Renal pelvis (tissue), 4 donors: ENCODE results near the gene SNRNP70. TPM values are rescaled to one million over a fixed set of nuclear protein-coding genes. Genes with fewer than 3 reads are reported as not detected.
"Not testable (repeated sequence)": the region's sequence is repeated elsewhere in the genome, so short reads cannot be mapped to it uniquely, and the experiment has no call there.

Experiments
- DNase-seq: peaks from one replicate; pipeline ENCODE4 v3.0.0-alpha.2; 2013
- polyA plus RNA-seq, 3 donors: library from polyadenylated mRNA; unstranded; fragments of 120-200 nt; gene quantifications; one replicate each; pipeline ENCODE4 v1.2.1, GENCODE V29; 2013; ENCODE audit not compliant: insufficient read length in 3 of 3

Gene SNRNP70
- polyA plus RNA-seq, 3 donors = 322 to 406 (median 393) TPM

DNA sequence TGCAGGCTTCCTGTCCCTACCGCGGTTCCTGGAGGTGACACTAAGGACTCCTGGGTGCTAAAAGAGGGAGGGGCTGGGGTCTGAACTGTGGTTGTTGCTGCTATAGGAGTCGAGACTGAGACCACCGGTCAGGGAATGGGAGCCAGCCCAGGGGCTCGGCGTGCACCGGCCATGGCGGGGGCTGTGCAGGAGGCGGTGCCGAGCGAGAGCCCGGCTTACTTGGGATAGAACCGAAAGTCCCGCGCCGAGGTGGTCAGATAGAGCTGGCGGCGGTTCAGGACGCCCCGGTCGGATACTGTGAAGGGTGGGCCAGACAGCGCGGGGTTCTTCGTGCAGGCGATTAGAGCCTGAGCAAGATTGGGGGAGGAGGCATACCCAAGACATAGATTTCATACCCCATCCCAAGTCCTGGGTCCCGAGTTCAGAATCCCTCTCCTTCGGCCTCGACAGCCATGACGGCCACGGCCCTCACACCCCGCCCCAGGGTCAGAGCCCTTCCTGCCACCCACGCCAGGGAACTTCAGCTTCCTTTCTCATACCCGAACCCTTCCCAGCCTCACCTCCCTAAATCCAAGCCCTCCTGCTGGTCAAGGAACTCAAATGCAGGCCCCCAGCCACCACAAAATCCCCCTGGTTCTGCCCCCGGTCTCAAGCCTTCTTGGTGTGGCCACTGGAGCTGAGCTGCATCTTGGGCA is 28.2 kb upstream of the SNRNP70 start:
- DNase-seq = not testable (repeated sequence)

DNA sequence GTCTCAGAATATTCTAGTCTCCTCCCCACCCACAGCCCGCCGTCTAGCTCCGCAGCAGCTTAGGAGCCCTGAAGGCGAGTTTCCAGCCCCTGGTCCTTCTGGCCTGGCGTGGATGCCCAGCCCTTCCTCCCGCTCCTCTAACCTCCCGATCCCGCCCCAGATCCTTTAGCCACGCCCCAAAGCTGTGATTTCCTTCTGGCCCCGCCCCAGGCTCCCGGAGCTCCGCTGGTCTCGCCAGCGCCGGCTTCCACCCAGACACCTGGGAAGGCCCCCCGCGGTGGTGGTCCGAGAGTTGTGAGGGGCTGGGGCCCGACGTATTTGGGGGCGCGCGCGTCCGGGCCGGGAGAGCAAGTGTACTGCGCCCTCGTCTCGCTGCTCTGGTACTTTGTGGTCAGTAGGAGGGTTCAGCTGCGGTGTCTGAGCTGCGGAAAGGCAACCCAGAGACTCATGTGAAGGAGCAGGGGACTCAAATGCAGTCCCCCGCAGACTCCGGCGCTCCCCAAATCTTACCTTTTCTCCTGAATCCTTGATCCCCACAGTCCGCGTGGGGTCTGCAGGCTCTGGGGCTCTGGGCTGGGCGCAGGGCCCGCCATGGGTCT is 27.5 kb upstream of the SNRNP70 start, which contains the start of gene CGB7:
Gene CGB7, minus strand, starts transcription at position 114 of the 599 bp plus-strand sequence. CDS start 2,374 bp downstream, outside the sequence.
- peak; percentile 65 for DNase-seq

DNA sequence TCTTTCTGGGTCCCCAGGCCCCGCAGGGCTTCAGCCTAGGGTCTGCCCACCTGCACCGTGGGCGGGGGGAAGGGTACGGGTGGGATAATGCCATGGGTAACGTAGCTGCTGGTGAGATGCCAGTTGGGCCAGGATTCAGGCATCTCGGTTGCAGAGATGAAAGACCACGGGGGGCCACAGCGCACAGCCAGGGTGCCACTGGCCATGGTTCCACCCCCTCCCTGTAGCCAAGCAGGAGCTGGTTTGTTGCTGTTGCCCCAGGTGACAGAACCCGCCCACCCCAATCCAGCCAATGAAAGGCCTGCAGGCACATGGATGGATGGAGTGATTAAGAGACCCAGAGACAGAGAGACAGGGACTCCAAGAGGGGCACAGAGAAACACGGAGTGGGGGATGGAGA is 26.7 kb upstream of the SNRNP70 start:
- DNase-seq = no peak

DNA sequence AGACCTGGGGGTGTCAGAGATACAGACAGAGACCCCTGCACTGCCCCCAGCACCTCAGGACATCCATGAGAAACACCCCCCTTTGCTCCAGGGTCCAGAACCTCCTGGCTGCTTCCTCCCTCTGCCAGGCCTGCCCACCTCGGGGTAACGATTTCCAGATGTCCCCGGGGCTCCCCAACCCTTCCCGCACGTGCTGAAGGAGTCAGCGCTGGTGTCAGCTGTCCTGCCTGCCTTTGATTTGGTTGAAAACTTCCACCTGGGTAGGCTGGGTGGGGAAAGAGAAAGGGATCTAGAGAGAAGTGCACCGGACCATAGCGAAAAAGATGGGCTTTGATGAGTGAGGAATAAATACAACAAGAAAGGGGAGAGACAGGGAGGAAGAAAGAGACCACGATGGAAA is 26.2 kb upstream of the SNRNP70 start:
- DNase-seq = peak; percentile 19

DNA sequence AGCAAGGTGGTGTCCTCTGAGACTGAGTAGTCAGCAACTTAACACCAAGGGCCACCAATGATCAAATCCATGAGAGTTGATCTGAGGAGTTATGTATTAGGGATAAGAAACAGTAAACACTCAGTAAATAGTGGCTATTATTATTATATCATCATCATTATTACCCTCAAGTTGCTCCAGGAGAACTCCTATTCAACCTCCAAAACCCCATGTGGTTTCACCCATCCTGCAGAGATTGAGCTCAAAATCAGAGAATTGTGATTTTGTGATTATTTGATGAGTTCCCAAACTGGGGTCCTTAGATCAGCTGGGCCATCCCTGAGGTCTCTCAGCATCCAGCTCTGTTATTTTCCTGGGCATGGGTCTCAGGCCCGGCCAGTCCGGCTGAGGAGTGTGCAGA is 24.3 kb upstream of the SNRNP70 start:
- no peak for DNase-seq

GRCh38 chr19:49061445-49061844 is 23.8 kb upstream of the SNRNP70 start:
- no peak for DNase-seq

DNA sequence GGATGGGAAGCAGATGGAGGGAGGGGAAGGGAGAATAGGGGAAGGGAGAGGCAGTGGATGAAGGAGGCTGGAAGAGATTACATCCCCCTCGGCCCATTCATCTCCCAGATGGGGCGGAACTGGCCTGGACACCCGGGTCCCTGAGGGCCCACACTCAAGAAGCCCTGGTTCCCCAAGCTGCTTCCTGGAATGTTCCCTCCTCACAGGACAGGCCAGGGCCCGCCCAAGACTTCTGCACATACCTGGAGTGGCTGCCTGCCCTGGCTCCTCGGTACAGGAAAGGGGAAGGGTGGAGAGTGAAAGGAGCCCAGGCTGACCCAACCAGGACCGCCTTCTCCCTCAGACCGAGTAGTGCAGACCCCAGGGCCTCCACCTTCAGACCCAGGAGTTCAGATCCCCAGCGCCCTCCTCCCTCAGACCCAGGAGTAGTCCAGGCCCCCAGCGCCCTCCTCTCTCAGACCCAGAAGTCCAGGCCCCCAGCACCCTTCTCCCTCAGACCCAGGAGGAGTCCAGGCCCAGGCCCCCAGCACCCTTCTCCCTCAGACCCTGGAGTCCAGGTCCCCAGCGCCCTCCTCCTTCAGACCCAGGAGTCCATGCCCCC is 21.1 kb upstream of the SNRNP70 start:
- DNase-seq = no peak

DNA sequence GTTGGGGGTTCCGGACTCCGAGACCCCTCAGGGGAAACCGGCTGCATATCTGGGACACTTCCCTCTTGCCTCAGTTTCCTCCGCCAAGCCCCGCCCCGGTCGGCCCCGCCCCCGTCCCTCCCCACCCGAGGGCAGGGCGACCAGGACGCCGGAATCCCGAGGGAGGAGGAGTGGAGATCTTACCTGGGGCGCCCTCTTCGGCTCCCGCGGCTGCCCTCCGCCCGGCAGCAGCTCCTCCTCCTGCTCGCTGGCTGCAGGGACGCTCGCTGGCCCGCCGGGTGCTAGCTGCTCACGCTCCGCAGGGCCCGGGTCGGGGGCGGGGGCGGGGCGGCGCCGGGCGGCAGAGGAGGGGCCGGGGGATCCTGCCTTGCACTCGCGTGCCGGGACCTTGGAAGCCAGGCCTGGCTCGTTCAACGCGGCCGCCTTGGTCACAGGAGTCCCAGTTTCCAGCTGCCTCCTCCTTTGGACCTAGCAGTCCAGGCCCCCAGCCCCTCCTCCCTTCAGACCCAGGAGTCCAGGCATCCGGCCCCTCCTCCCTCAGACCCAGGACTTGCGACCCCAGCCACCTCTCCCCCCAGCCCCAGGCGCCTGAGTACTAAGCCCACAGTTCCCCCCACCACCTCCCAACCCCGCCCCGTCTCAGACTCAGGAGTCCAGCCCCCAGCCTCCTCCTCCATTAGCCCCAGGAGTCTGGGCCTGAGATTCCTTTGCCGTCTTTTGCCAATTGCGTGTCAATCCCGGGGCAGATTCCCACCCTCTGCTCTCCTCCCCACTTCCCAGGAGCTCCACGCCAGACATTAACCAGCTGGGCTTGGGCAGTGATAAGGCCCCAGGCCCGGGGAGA is 20.3 kb upstream of the SNRNP70 start, which contains the start of gene NTF4:
Gene NTF4, minus strand, starts transcription at position 51 of the 844 bp plus-strand sequence. CDS start 2,821 bp downstream, outside the sequence.
- peak; percentile 69 for DNase-seq

- no peak for DNase-seq
Measured at GRCh38 chr19:49065905-49066512, 19.2 kb upstream of the SNRNP70 start.

DNA sequence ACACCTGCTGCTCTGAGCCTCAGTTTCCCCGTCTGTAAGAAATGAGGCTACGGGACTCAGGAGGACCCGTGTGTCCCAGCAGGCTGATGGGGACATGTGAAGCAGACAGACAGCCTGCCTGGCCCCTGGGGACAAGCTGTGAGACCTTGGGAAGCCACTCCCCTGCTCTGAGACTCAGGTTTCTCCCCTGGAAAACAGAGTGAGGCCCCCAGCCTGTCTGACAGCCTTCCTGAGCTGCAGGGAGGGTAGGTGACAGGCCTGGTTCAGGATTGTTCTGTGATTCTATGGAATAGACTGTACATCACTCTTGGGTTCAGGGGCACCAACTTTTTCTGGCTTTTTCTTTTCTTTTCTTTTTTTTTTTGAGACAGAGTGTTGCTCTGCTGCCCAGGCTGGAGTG is 17.7 kb upstream of the SNRNP70 start:
- no peak for DNase-seq

GRCh38 chr19:49069026-49069425 is 16.2 kb upstream of the SNRNP70 start:
- no peak for DNase-seq

DNA sequence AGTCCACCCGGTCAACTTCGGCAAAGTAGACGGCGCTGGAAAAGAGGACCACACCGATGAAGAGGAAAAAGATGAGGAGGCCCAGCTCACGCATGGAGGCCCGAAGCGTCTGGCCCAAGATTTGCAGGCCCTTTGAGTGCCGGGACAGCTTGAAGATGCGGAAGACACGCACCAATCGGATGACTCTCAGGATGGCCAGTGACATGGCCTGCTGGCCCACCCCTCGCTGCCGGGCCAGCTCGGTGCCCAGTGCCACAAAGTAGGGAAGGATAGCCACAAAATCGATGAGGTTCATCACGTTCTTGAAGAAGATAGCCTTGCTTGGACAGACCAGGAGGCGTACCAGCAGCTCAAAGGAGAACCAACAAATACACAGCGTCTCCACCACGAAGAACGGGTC is 14.8 kb upstream of the SNRNP70 start:
- no peak for DNase-seq

DNA sequence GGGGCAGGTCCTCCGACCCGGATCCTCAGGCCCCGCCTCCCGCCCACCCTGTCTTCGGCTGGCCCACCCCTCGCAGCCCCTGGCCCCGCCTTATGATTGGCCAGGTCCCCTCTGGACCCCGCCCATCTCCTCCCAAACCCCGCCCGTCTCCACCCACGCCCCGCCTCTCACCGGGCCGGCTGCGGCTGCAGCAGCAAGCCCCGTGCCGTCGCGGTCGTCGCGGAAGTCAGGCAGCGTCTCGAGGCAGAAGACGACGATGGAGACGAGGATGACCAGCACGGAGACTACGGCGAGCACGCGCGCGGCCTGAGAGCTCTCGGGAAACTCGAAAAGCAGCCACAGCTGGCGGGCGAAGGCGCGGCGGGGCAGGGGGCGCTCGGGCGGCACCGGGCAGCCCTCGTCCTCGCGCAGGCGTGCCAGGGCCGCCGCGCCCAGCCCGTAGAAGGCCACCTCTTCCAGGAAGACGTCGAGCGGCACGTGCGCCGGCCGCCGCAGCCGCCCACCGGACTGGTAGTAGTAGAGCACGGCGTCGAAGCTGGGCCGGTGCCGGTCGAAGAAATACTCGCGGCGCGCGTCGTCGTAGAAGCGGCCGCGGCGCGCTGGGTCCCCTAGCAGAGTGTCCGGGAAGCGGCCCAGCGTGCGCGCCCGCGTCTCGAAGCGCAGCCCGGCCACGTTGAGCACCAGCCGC is 13.2 kb upstream of the SNRNP70 start:
- no peak for DNase-seq

DNA sequence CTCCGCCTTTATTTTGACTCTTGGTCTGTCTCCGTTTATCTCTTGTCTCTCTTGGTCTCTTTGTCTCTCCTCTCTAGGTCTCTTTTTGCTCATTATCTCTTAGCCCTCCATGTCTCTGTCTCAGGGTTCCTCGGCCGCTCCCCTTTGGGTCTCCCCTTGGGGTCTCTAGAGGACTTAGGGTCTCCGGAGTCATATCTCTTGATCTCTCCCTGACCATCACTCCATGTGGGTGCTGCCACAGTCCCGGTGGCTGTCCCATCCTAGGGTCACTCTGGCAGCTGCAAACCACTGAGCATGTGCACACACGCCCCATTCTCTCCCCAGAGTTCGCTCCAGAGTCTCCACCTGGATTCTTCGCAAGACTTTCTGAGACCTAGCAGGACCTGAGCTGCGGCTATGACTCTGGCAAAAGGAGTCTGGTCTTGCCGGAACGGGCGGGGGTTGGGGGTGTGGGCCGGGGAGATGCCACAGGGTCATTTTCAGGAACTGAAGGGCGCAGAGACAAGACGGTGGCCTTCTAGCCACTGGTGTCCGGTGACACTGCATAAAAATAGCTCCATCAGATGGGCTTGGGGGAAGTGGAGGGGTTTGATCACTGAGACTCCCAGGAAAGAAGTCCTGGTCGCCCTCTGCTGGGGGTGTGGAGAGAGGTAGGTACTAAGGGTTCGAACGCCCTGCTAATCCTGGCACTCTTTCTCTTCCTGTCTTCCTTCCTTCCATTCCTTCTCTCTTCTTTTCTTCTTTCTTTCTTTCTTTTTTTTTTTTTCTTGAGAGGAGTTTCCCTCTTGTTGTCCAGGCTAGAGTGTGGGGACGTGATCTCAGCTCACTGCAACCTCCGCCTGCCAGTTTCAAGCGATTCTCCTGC is 11.5 kb upstream of the SNRNP70 start:
- no peak for DNase-seq

- DNase-seq = peak; percentile 29
Measured at GRCh38 chr19:49074869-49075268, 10.4 kb upstream of the SNRNP70 start.

DNA sequence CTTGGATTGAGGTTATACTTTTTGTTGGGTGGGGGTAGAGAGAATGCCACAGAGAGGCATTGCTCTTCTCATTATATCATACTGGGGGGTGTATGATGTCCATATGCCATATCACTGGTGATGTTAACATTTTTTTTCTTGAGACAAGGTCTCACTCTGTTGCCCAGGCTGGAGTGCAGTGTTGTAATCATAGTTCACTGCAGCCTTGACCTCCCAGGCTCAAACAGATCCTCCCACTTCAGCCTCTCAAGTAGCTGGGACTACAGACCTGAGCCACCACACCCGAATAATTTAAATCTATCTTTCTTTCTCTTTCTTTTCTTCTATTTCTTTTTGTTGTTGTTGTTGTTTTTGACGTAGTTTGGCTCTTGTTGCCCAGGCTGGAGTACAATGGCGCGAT is 4.9 kb upstream of the SNRNP70 start:
- no peak for DNase-seq

GRCh38 chr19:49081273-49081672 is 4.0 kb upstream of the SNRNP70 start:
- no peak for DNase-seq

DNA sequence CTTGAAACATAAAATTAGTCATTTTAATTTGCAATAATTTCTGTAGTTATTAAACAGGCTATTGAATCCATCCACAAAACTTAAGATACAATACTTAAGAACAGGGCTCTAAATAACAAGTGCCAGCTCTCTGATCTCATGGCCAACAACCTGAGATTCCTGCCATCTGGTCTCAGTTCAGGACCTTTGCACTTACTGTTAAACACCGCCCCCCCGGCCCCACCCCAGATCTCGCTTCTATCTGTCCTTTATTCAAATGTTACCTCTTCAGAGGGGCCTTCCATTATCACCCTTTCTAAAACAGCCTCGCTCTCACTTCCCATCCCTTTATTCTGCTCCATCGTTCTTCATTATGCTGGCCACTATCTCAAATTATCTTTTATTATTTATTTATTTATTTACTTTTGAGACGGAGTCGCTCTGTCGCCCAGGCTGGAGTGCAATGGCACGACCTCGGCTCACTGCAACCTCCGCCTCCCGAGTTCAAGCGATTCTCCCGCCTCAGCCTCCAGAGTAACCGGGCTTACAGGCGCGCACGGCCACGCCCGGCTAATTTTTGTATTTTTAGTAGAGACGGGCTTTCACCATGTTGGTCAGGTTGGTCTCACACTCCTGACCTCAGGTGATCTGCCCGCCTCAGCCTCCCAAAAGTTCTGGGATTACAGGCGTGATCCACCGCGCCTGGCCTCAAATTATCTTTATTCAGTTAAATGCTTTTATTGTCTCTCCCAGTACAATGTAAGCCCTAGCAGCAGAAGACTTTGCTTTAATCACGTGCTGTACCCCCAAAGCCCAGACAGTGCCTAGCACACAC is 838 bp upstream of the SNRNP70 start:
- DNase-seq = no peak

GRCh38 chr19:49085868-49086232 is 599 bp downstream of the SNRNP70 start:
- DNase-seq = no peak
